Body of pancreas (tissue), 4 donors: Measurements from ENCODE around the gene PLP1.

Experiments used
- POLR2A ChIP-seq, 3 donors: fragments of 450-650 bp; IDR thresholded peaks; one replicate each; pipeline ENCODE4 v1.6.1; 2016; ENCODE audit warnings: antibody characterized with exemption in 3 of 3, mild to moderate bottlenecking in 2 of 3
- TF ChIP-seq, protein P1 (sequence below), 7 experiments: fragments of 450-650 bp in 4 of 7; fragments of 200-600 bp in 3 of 7; sonication (generic) in 3 of 7; IDR thresholded peaks; one replicate each; pipeline ENCODE4 v1.5.1; 2016 to 2019; ENCODE audit warnings: antibody characterized with exemption in 7 of 7

DNA sequence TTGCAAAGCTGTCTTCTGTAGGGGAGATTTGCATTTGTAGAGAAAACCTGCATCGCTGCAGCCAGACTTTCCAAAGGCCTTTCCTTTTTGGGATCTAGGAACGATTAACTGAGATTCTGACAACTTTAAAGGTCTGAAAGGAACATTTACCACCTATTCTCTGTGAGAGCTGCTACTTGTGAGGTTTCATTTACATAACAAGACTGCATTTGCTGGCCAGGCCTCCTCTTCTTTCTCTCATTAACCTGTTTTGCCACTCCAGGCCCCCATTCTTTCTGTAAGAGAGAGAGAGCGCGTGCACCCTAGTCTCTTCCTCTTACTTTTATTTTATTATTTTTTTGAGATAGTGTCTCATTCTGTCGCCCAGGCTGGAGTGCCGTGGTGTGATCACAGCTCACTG lies 34.3 kb upstream of the PLP1 start:
- TF ChIP-seq, protein P1, sequence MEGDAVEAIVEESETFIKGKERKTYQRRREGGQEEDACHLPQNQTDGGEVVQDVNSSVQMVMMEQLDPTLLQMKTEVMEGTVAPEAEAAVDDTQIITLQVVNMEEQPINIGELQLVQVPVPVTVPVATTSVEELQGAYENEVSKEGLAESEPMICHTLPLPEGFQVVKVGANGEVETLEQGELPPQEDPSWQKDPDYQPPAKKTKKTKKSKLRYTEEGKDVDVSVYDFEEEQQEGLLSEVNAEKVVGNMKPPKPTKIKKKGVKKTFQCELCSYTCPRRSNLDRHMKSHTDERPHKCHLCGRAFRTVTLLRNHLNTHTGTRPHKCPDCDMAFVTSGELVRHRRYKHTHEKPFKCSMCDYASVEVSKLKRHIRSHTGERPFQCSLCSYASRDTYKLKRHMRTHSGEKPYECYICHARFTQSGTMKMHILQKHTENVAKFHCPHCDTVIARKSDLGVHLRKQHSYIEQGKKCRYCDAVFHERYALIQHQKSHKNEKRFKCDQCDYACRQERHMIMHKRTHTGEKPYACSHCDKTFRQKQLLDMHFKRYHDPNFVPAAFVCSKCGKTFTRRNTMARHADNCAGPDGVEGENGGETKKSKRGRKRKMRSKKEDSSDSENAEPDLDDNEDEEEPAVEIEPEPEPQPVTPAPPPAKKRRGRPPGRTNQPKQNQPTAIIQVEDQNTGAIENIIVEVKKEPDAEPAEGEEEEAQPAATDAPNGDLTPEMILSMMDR (IDR thresholded peaks at IDR 0.05), result no peak
- TF ChIP-seq POLR2A (IDR thresholded peaks at IDR 0.05), result no peak
